IPS-18c (cell line): Measurements from ENCODE around the gene KIAA0513.

Experiments
- H3K4me3 ChIP-seq: 2 replicates; pipeline ENCODE4 v1.7.0; 2013; ENCODE audit warnings: low read depth, mild to moderate bottlenecking, low read length, moderate library complexity; ENCODE audit not compliant: insufficient read depth
- H3K9me3 ChIP-seq: one replicate; pipeline ENCODE4 v1.6.1; 2013; ENCODE audit warnings: mild to moderate bottlenecking, low read length, moderate library complexity; ENCODE audit not compliant: control insufficient read depth, insufficient read depth

Gene KIAA0513

GRCh38 chr16:85072947-85073346, 45.4 kb downstream of the KIAA0513 start:
- H3K4me3 ChIP-seq = no peak overlapping the region
- no peaks in the 10 kb centered on the region for H3K9me3 ChIP-seq

GRCh38 chr16:85074225-85074914, 46.8 kb downstream of the KIAA0513 start:
- Histone ChIP-seq H3K4me3 (no peak overlapping the region), H3K9me3 (no peaks in the 10 kb centered on the region)

GRCh38 chr16:85075236-85075924, 47.8 kb downstream of the KIAA0513 start:
- Histone ChIP-seq H3K9me3 (no peaks in the 10 kb centered on the region), H3K4me3 (no peak overlapping the region)

- H3K4me3 ChIP-seq = no peak overlapping the region
- H3K9me3 ChIP-seq = no peaks in the 10 kb centered on the region
These were observed 49.4 kb downstream of the KIAA0513 start for GRCh38 chr16:85077039-85077438.

GRCh38 chr16:85077576-85078125, 50.1 kb downstream of the KIAA0513 start:
- H3K4me3 ChIP-seq = no peak overlapping the region
- H3K9me3 ChIP-seq = no peaks in the 10 kb centered on the region

GRCh38 chr16:85078226-85078625, 50.6 kb downstream of the KIAA0513 start:
- no peak overlapping the region for H3K4me3 ChIP-seq
- H3K9me3 ChIP-seq = no peaks in the 10 kb centered on the region

- Histone ChIP-seq H3K9me3 (no peaks in the 10 kb centered on the region), H3K4me3 (no peak overlapping the region)
These were observed 51.4 kb downstream of the KIAA0513 start for GRCh38 chr16:85078952-85079351.

GRCh38 chr16:85079785-85080570, 52.4 kb downstream of the KIAA0513 start:
- Histone ChIP-seq H3K4me3 (no peak overlapping the region), H3K9me3 (no peaks in the 10 kb centered on the region)

- Histone ChIP-seq H3K9me3 (no peaks in the 10 kb centered on the region), H3K4me3 (peak overlapping the region; percentile 28; the same call in 1 of the 2 replicates)
These were observed 53.4 kb downstream of the KIAA0513 start for GRCh38 chr16:85081038-85081437.

- Histone ChIP-seq H3K4me3 (peak overlapping the region; percentile 28; the same call in 1 of the 2 replicates), H3K9me3 (no peaks in the 10 kb centered on the region)
These were observed 54.2 kb downstream of the KIAA0513 start for GRCh38 chr16:85081765-85082164.

- peak overlapping the region; percentile 49 for H3K4me3 ChIP-seq
These were observed 54.8 kb downstream of the KIAA0513 start for GRCh38 chr16:85082173-85083050.

GRCh38 chr16:85083051-85083639, 55.5 kb downstream of the KIAA0513 start:
- Histone ChIP-seq H3K4me3 (peak overlapping the region; percentile 49; the same call in 1 of the 2 replicates), H3K9me3 (no peaks in the 10 kb centered on the region)

More at GRCh38 chr16:85082173-85083050, 54.8 kb downstream of the KIAA0513 start:
- H3K9me3 ChIP-seq = no peaks in the 10 kb centered on the region

- no peak overlapping the region for H3K4me3 ChIP-seq
- no peaks in the 10 kb centered on the region for H3K9me3 ChIP-seq
These were observed 57.4 kb downstream of the KIAA0513 start for GRCh38 chr16:85084841-85085510.

- Histone ChIP-seq H3K9me3 (no peaks in the 10 kb centered on the region), H3K4me3 (no peak overlapping the region)
These were observed 58.1 kb downstream of the KIAA0513 start for GRCh38 chr16:85085721-85086120.

- H3K9me3 ChIP-seq = no peaks in the 10 kb centered on the region
- H3K4me3 ChIP-seq = no peak overlapping the region
These were observed 59.0 kb downstream of the KIAA0513 start for GRCh38 chr16:85086347-85087291.
